ENCODE results near the gene UPB1. TPM values are rescaled to one million over a fixed set of nuclear protein-coding genes. Genes with fewer than 3 reads are reported as not detected.

The UPB1 gene
- total and polyA plus RNA-seq, 10 of the 15 experiments (the other 5 are each of a cell fraction or from before 2014, with no cell fraction given) = 0.89 to 20.5 (median 3.1) TPM

DNA sequence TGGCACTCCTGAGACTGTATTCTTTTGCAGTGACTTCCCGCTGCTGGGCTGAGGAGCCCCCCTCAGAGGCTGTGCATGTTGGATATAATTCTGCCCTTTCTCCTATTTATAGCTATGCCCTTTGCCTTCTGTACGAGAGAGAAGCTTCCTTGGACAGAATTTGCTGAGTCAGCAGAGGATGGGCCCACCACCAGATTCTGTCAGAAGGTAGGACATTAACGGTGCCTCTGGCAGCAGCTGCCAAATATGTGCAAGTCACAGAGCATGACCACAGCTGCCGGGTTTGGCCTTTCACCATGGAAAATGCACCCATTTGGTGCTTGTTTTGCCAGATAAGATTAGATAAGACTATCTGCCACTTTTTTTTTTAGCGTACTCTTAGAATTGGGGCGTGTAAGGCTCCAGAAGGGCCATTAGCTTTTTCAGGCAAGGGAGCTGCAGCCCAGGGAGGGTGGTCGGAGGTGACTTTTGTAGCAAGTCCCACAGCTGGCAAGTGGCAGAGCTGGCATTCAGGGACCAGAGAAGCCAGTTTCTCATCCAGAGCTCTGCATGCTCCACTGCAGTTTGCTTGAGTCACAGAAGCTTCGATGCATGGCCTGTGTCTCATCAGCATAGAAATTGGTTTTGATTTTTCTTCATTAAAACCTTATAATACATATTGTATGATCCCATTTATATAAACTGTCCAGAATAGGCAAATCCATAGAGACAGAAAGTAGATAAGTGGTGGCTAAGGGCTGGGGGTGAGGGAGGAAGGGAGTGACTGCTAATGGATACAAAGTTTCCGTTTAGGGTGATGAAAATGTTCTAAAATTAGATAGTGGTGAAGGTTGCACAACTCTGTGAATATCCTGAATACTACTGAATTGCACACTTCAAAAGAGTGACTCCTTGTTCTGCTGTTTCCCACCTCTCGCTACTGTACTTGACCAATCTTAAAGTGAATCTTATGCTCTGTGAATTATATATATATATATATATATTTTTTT is 15.8 kb downstream of the UPB1 start:
- intact Hi-C loops (cut with micrococcal nuclease; ENCODE audit: unreplicated experiment) = no loop called here
- ChIA-PET SMC1A (ENCODE audit: uncharacterized antibody, unreplicated experiment) (interaction anchor here (0.7 to 1.6 kb wide), 10 partner anchors 9 to 112 kb away, joined by 3 to 8 read pairs (median 4); no protein-coding TSS in a partner anchor), POLR2A (interaction anchor here (1.1 to 1.6 kb wide), 3 partner anchors 76 to 85 kb away, joined by 3 to 7 read pairs (median 3); no protein-coding TSS in a partner anchor), CTCF (interaction anchor here (0.7 to 11.4 kb wide), 5 partner anchors 9 to 340 kb away, joined by 4 to 213 read pairs (median 6); partner anchors contain the start of gene ADORA2A), RAD21 (ENCODE audit: unreplicated experiment) (interaction anchor here (0.7 to 2.3 kb wide), 6 partner anchors 8 to 85 kb away, joined by 3 to 10 read pairs (median 4); no protein-coding TSS in a partner anchor)
- DNase-seq (ENCODE audit: low read depth, low spot score) = no peak
- Histone ChIP-seq H4K20me1 (ENCODE audit: control insufficient read depth, insufficient read depth) (no peaks in the 10 kb centered on the region), H3K4me3 (no peak overlapping the region), H3K4me1 (ENCODE audit: control insufficient read depth, insufficient read depth, low read length) (peaks cover 64% of the 10 kb centered on the region), H2AFZ (ENCODE audit: control insufficient read depth, low read depth, low read length) (no peak overlapping the region; the same call in none of the 2 replicates), H3K4me2 (ENCODE audit: control insufficient read depth, insufficient read depth) (peak overlapping the region; percentile 39; the same call in 1 of the 2 replicates), H3K27ac (ENCODE audit: control insufficient read depth, insufficient read depth) (peak overlapping the region; percentile 57), H3K36me3 (ENCODE audit: control insufficient read depth in 2 of 2, insufficient read depth in 2 of 2, low read length in 1 of 2) (no peaks in the 10 kb centered on the region), H3K9me3 (replicated peaks; ENCODE audit: control insufficient read depth, insufficient read depth, low read length) (no peaks in the 10 kb centered on the region), H3K9ac (ENCODE audit: control insufficient read depth, insufficient read depth, low read length) (no peak overlapping the region; the same call in 1 of the 2 replicates), H3K27me3 (replicated peaks in 1 of 2; ENCODE audit: control insufficient read depth in 2 of 2, insufficient read depth in 2 of 2, low read length in 1 of 2) (no peaks in the 10 kb centered on the region), H3K79me2 (ENCODE audit: control insufficient read depth, insufficient read depth, low read length) (no peaks in the 10 kb centered on the region)
- WGBS (ENCODE audit: insufficient coverage, insufficient replicate concordance, low lambda C conversion rate, missing lambda C conversion rate) = 40% methylated on average over 10 of the region's 10 CpGs
- BruUV-seq (replicated peaks) = no TSS peak
- in situ Hi-C loops (cut with MboI) = no loop called here
- FAIRE-seq = no peak
- ATAC-seq = peak; percentile 5; the same call in 2 of the 3 replicates
- TF ChIP-seq, protein P1, sequence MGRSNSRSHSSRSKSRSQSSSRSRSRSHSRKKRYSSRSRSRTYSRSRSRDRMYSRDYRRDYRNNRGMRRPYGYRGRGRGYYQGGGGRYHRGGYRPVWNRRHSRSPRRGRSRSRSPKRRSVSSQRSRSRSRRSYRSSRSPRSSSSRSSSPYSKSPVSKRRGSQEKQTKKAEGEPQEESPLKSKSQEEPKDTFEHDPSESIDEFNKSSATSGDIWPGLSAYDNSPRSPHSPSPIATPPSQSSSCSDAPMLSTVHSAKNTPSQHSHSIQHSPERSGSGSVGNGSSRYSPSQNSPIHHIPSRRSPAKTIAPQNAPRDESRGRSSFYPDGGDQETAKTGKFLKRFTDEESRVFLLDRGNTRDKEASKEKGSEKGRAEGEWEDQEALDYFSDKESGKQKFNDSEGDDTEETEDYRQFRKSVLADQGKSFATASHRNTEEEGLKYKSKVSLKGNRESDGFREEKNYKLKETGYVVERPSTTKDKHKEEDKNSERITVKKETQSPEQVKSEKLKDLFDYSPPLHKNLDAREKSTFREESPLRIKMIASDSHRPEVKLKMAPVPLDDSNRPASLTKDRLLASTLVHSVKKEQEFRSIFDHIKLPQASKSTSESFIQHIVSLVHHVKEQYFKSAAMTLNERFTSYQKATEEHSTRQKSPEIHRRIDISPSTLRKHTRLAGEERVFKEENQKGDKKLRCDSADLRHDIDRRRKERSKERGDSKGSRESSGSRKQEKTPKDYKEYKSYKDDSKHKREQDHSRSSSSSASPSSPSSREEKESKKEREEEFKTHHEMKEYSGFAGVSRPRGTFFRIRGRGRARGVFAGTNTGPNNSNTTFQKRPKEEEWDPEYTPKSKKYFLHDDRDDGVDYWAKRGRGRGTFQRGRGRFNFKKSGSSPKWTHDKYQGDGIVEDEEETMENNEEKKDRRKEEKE (IDR thresholded peaks at IDR 0.05) = no peak
- peak; percentile 78 for TF ChIP-seq BACH1 (IDR thresholded peaks at IDR 0.05; ENCODE audit: borderline replicate concordance)
- no peak for TF ChIP-seq POLR2AphosphoS2 (IDR thresholded peaks at IDR 0.05; ENCODE audit: low read depth, low read length)
- TF ChIP-seq, protein P2, sequence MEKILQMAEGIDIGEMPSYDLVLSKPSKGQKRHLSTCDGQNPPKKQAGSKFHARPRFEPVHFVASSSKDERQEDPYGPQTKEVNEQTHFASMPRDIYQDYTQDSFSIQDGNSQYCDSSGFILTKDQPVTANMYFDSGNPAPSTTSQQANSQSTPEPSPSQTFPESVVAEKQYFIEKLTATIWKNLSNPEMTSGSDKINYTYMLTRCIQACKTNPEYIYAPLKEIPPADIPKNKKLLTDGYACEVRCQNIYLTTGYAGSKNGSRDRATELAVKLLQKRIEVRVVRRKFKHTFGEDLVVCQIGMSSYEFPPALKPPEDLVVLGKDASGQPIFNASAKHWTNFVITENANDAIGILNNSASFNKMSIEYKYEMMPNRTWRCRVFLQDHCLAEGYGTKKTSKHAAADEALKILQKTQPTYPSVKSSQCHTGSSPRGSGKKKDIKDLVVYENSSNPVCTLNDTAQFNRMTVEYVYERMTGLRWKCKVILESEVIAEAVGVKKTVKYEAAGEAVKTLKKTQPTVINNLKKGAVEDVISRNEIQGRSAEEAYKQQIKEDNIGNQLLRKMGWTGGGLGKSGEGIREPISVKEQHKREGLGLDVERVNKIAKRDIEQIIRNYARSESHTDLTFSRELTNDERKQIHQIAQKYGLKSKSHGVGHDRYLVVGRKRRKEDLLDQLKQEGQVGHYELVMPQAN (conservative IDR thresholded peaks at IDR 0.05) = no peak
- TF ChIP-seq RB1 (IDR thresholded peaks at IDR 0.05; ENCODE audit: borderline replicate concordance) = no peak; the same call in 1 of the 2 replicates
- TF ChIP-seq ZZZ3 (IDR thresholded peaks at IDR 0.05; ENCODE audit: control insufficient read depth, insufficient read length, low read depth) = no peak
- no peak for TF ChIP-seq IKZF1 (conservative IDR thresholded peaks at IDR 0.05)
- no peak for TF ChIP-seq TCF3 (IDR thresholded peaks at IDR 0.05; ENCODE audit: borderline replicate concordance, insufficient read depth, low read depth, low read length)
- no peak for TF ChIP-seq YBX1 (IDR thresholded peaks at IDR 0.05)
- no peak for TF ChIP-seq GATAD2B (conservative IDR thresholded peaks at IDR 0.05; ENCODE audit: low read depth)
- TF ChIP-seq CHD4 (IDR thresholded peaks at IDR 0.05) = no peak
- no peak for TF ChIP-seq BCL11A (IDR thresholded peaks at IDR 0.05; ENCODE audit: low read depth, low read length)
- no peak for TF ChIP-seq TBL1XR1 (IDR thresholded peaks at IDR 0.05; ENCODE audit: low read depth, low read length)
- TF ChIP-seq HDAC6 (IDR thresholded peaks at IDR 0.05; ENCODE audit: unreplicated experiment) = no peak
- TF ChIP-seq, protein P3, sequence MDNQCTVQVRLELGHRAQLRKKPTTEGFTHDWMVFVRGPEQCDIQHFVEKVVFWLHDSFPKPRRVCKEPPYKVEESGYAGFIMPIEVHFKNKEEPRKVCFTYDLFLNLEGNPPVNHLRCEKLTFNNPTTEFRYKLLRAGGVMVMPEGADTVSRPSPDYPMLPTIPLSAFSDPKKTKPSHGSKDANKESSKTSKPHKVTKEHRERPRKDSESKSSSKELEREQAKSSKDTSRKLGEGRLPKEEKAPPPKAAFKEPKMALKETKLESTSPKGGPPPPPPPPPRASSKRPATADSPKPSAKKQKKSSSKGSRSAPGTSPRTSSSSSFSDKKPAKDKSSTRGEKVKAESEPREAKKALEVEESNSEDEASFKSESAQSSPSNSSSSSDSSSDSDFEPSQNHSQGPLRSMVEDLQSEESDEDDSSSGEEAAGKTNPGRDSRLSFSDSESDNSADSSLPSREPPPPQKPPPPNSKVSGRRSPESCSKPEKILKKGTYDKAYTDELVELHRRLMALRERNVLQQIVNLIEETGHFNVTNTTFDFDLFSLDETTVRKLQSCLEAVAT (IDR thresholded peaks at IDR 0.05) = peak; percentile 35; the same call in 1 of the 2 replicates

Data from GM12878 (cell line).